Stimulated activated CD4-positive, alpha-beta T cell treated with anti-CD3 and anti-CD28 coated beads, Interleukin-1b, Interleukin-23, amount 100 ng/mL, for 1 hour (primary cell): ENCODE data around the gene ZC2HC1C.
"Not testable (repeated sequence)": the region's sequence is repeated elsewhere in the genome, so short reads cannot be mapped to it uniquely, and the experiment has no call there.

Source experiments
- DNase-seq, 2 donors: peaks; one replicate each; pipeline ENCODE4 v3.0.0-alpha.2; 2020; ENCODE audit warnings: low read depth in 2 of 2

The ZC2HC1C gene

GRCh38 chr14:75053396-75054291, 15.8 kb upstream of the ZC2HC1C start:
- DNase-seq: no peak

- DNase-seq: no peak
Measured at GRCh38 chr14:75054421-75054820, 15.0 kb upstream of the ZC2HC1C start.

- no peak for DNase-seq
Measured at GRCh38 chr14:75059642-75060041, 9.8 kb upstream of the ZC2HC1C start.

GRCh38 chr14:75060420-75060819, 9.0 kb upstream of the ZC2HC1C start:
- no peak for DNase-seq

GRCh38 chr14:75063013-75063412, 6.4 kb upstream of the ZC2HC1C start:
- no peak for DNase-seq

GRCh38 chr14:75063491-75064204, 5.8 kb upstream of the ZC2HC1C start, which contains the start of gene ACYP1:
Gene ACYP1 (minus strand): TSS chr14:75064024. CDS start chr14:75063553, 471 bp downstream.
- peak; percentile 70 to 80 for DNase-seq

- no peak for DNase-seq
Measured at GRCh38 chr14:75064205-75064567, 5.3 kb upstream of the ZC2HC1C start.

- no peak for DNase-seq
Measured at GRCh38 chr14:75066691-75067090, 2.8 kb upstream of the ZC2HC1C start.

- no peak for DNase-seq
Measured at GRCh38 chr14:75067212-75067611, 2.2 kb upstream of the ZC2HC1C start.

- not testable (repeated sequence) for DNase-seq
Measured at GRCh38 chr14:75067765-75068164, 1.7 kb upstream of the ZC2HC1C start.

- no peak for DNase-seq
Measured at GRCh38 chr14:75068294-75069120, 934 bp upstream of the ZC2HC1C start.

GRCh38 chr14:75069811-75070145, 337 bp downstream of the ZC2HC1C start:
- DNase-seq: no peak

GRCh38 chr14:75070383-75070782, 942 bp downstream of the ZC2HC1C start:
- DNase-seq: no peak

- DNase-seq: no peak
Measured at GRCh38 chr14:75077794-75078193, 8.4 kb downstream of the ZC2HC1C start.

GRCh38 chr14:75079521-75079920, 10.1 kb downstream of the ZC2HC1C start:
- no peak for DNase-seq

GRCh38 chr14:75081660-75082229, 12.3 kb downstream of the ZC2HC1C start:
- no peak for DNase-seq

GRCh38 chr14:75083271-75083670, 13.8 kb downstream of the ZC2HC1C start:
- no peak for DNase-seq

GRCh38 chr14:75084513-75084912, 15.1 kb downstream of the ZC2HC1C start:
- DNase-seq: no peak

- no peak for DNase-seq
Measured at GRCh38 chr14:75088153-75088552, 18.7 kb downstream of the ZC2HC1C start.

- DNase-seq: no peak
Measured at GRCh38 chr14:75088566-75089373, 19.3 kb downstream of the ZC2HC1C start.

GRCh38 chr14:75090353-75090752, 20.9 kb downstream of the ZC2HC1C start:
- no peak for DNase-seq
